HG02610 (cell line): Measurements from ENCODE around the gene CD33.

Experiments
- ATAC-seq: cut with Tn5 transposase; IDR thresholded peaks from one replicate; pipeline ENCODE4 v1.9.1; 2021; ENCODE audit warnings: mild to moderate bottlenecking, moderate library complexity; ENCODE audit not compliant: unreplicated experiment

CD33 gene

DNA sequence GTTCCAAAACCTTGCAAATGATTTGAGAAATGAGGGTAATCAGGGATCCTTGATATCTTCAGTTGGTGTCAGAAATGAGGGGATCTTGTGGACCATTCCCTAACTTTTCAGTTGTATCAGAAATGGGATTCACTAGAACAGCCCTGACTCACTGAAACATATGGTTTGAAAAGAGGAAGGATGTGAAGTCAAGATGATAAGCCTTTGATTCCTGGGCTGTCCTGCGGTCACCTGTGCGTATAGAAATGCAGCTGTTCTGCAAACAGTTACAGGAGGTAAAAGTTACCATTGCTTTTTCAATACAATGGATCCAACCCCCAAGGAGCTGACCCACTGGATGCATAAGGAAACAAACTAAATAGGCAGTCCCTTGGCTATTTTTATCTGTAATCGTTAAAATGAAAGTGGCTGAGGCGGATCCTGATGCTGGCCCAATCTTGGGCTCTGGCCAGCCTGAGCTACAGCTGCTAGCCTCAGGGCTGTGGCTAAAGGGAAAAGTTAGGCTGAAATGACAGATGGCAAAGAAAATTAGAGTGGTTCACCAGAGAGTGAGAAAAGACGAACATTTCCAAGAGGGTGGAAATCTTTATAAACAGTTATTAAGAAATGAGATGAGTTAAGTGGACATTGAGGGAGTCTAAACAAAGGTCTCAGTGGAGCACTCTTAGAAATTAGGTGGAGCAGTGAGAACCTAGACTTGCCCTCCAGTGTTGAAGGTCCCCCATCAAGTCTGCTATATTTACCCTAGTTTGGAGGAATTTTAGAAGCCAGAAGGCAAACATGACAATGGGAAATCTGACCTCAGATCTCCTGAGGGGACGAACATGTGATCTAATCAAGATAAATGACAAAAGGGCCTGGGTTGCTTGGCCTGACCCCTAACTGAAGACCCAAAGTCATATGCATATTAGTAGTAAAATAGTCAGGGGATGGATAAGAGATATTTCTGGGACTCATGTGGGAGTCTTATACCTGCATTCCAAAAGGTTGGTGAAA, 33.6 kb downstream of the CD33 start:
- no peak for ATAC-seq

DNA sequence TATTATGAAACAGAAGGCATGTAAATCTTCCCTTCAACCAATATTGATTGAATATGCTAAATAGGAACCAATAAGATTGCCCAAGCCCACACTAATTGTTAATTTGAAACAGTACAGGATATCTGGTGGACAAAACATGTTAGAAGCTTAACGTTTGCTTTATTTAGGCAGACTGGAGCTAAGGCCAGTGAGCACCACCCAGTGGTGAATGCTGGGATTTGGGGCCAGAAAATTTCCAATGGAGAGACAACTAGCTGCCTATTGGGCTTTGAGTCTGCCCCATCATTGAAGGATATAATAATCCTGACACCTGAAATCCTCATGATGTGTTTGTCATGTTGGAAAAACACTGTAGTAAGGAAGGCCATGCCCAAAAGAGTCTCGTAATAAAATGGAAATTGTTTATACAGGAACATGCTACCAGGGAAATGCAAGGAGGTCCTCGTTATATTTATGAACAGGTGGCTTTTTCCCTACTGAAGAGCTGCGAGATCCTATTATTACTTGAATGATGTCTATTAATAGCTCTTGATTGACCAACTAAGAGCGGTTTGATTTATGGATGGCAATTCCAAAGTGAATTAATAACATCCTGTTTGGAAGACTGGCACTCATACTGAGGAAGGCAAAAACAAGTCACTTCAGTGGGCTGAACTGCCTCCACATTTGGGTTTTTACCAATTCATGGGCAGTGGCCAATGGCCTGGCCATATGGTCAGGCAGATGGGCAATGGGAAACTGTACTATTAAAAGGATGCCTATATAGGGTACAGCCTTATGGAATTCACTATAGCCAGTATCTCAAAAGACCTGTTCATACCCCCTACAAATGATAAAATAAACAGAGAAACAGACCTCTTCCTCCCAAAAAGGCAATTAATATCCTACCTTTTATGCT, 34.7 kb downstream of the CD33 start:
- no peak for ATAC-seq

DNA sequence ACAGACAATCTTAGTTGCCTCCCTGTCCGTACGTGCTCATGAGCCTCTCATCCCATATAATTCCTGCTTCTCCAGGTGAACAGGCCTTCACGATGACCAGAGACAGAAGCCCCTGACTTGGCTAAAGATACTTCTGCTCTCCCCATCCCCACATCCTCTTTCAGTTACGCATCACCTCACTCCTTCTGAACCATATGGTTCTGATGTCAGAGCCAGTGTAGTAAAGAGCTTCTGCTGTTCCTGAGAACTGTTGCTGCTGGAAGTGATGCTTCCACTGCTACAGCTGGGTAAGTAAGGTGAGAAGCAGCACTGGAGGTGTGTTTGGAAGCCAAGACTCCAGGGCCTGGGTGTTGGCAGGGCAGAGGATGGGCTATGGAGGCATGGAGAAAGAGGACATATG, 38.9 kb downstream of the CD33 start:
- ATAC-seq: no peak

DNA sequence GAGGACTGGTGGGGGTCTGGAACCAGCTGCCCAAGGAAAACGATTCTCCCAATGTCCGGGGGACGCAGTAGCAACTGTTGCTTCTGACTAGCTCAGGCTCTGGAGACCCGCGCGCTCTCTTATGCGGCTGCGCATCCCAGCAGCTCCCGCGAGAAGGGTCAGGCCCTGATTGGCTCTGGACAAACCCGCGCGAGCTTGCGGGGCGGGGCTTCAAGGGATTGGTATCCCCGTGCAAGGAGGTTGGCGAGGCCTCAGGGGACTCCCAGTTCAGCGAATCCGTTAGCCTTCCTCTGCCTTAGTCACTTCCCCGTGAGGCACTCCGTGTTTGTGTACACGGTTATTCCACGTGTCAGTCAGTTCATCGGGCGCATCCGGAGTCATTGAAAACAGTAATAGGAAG, 46.2 kb downstream of the CD33 start:
- no peak for ATAC-seq

DNA sequence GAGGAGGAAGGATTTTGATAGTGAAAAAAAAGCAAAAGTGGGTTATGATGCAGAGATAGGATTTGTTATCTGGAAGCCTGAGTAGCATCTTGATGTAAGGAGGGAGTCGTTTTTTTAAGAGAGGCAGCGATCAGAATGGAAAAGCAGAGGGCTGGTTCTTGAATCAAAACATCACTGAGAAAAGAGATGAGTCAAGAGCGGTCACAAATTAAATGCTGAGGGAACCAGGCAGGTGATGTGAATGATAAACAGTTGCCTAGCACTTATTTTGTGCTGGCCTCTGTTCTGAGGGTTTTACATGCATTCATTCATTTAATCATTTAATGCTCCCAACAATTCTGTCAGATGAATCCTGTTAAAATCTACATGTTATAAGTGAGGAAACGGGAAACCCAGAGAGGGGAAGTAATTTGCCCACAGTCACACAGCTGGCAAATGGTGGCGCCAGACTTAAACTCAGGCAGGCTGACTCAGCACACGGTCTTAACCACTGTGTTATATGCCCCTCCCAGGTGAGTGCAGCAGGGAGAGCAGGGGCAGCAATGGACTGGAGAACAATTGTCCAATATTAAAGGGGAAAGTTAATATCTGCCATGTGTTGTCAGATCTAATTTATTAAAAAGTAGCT, 47.4 kb downstream of the CD33 start:
- ATAC-seq: no peak

DNA sequence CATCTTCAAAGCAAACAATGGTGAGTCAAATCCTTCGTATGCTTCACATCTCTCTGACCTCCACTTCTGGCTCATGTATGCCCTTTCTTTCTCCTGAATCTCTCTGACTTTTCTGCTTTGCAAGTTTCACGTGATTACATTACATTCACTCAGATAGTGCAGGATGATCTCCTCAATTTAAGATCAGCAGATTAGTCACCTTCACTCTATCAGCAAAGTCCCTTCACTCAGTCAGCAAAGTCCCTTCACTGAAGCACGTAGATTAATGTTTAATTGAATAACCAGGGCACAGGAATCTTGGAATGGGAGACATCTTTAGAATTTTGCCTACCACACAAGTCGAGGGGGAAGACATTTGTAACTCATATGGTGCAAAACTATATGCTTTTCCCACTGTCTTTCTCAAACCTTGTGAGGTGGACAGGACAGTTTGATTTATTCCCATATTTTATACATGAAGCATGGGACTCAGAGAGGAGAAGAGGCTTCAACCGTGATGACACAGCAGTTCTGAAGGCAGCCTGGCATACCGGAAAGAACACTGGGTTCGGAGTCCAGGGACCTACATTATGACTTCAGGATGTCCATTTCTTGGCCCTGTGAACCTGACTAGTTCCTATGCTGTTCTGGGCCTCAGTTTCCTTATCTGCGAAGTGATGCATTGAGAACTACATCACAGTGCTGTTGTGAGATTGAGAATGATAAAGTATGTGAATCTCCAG, 49.3 kb downstream of the CD33 start:
- no peak for ATAC-seq

DNA sequence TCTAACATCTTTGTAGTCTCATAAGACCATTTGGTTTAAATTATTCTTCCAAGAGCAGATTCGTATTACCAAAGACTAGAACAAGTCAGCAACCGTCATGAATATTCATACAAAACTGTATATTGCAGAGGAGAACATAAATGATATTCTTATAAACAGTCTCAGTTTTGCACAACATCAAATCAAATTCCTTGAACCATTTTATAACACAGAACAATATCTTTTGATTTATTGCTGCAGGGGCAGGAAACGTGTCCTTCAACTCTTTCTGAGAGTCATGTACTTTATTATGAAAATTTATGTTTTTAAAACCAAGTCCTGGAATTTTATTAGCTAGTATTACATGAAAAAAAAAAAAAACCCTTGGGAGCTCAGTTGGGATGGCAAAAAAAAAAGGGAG, 52.2 kb downstream of the CD33 start:
- ATAC-seq: no peak

DNA sequence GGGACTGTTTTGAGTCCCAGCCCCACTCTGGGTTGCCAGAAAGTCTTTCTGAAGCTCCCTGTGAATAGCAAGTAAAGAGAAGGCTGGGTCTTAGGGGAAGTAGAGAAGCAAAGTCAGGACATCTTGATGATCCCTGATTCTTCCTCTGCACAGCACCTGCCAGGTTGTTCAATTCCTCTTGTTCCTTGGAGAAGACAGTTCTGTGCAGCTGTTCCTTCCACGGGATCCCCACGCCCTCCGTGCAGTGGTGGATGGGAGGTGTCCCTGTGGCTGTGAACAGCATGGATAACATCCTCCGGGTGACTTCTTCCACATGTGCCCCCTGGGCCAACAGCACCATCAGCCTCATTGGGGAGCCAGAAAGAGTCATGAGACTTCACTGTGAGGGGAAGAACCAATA, 57.5 kb downstream of the CD33 start:
- no peak for ATAC-seq

DNA sequence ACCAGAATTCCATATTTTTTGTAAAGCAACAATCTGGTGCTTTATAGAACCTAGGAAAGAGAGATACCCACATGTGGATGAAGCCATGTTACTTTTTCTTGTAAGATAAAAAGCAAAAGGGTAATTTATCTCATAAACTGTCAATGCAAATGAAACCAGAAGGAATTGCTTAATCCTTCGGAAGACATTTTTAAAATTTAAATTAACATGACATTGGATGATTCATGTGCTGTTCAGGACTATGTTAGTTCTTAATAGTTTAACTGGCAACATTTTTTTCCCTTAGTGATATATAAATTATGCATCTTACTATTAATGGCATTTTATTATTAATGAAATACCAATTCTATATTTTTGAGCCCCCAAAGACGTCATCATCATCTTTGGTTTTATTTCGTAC, 60.8 kb downstream of the CD33 start:
- no peak for ATAC-seq
